Measurements from ENCODE around the gene NAIF1.

GRCh38 chr9:128078504-128079434, 11.6 kb upstream of the NAIF1 start:
- TF ChIP-seq CTCF (IDR thresholded peaks at IDR 0.05) (no peak), EP300 (IDR thresholded peaks at IDR 0.05) (no peak), POLR2A (IDR thresholded peaks at IDR 0.05) (no peak)
